GM10248 (cell line): Measurements from ENCODE around the gene SEPTIN11.

ENCODE experiments used
- CTCF ChIA-PET: fragments of 300-600 bp; sonication (Branson Sonifier 250); formaldehyde crosslinking; extraction: SDS; loops from one replicate; lab custom pipeline; 2021; ENCODE audit warnings: antibody characterized with exemption; lab: Yijun Ruan, JAX
- POLR2A ChIA-PET: fragments of 350-650 bp; sonication (Branson Sonifier 250); formaldehyde crosslinking; extraction: SDS; loops from one replicate; lab custom pipeline; 2020; ENCODE audit warnings: antibody characterized with exemption; lab: Yijun Ruan, JAX
- DNase-seq: peaks from one replicate; pipeline ENCODE4 v3.0.0; 2012; ENCODE audit errors: extremely low spot score
- CTCF ChIP-seq: IDR thresholded peaks from 2 replicates; pipeline ENCODE4 v1.5.1; 2012; ENCODE audit warnings: mild to moderate bottlenecking, low read depth; ENCODE audit errors: extremely low read depth, missing control alignments, control extremely low read depth

Gene SEPTIN11

GRCh38 chr4:76923619-76924357, 25.8 kb upstream of the SEPTIN11 start:
- DNase-seq = no peak
- CTCF ChIA-PET = interaction anchor here (1.3 kb wide), 1 partner anchor 59 kb away, joined by 3 read pairs; no protein-coding TSS in a partner anchor
- TF ChIP-seq CTCF = no peak
- POLR2A ChIA-PET = no interaction called here

- ChIA-PET CTCF (interaction anchor here (1.9 kb wide), 1 partner anchor 15 kb away, joined by 5 read pairs; no protein-coding TSS in a partner anchor), POLR2A (no interaction called here)
- no peak for DNase-seq
- TF ChIP-seq CTCF = no peak
These were observed 22.7 kb upstream of the SEPTIN11 start for GRCh38 chr4:76926841-76927240.

GRCh38 chr4:76930685-76931084, 18.9 kb upstream of the SEPTIN11 start:
- no peak for TF ChIP-seq CTCF
- CTCF ChIA-PET = no interaction called here
- POLR2A ChIA-PET = no interaction called here
- DNase-seq = no peak

GRCh38 chr4:76931087-76931486, 18.5 kb upstream of the SEPTIN11 start:
- ChIA-PET POLR2A (no interaction called here), CTCF (no interaction called here)
- no peak for DNase-seq
- TF ChIP-seq CTCF = no peak

- no peak for TF ChIP-seq CTCF
- CTCF ChIA-PET = no interaction called here
- POLR2A ChIA-PET = no interaction called here
- no peak for DNase-seq
These were observed 17.8 kb upstream of the SEPTIN11 start for GRCh38 chr4:76931576-76932276.

- no peak for TF ChIP-seq CTCF
- CTCF ChIA-PET = no interaction called here
- POLR2A ChIA-PET = no interaction called here
- DNase-seq = no peak
These were observed 10.4 kb upstream of the SEPTIN11 start for GRCh38 chr4:76939184-76939583.
